ENCODE measurements around the gene TMEM208. TPM values are rescaled to one million over a fixed set of nuclear protein-coding genes. Genes with fewer than 3 reads are reported as not detected.

Gene TMEM208
- total and polyA plus RNA-seq, 2 of the 8 experiments (the other 6 are each of a cell fraction or from before 2014, with no cell fraction given), result 37.7 to 100.0 TPM

DNA sequence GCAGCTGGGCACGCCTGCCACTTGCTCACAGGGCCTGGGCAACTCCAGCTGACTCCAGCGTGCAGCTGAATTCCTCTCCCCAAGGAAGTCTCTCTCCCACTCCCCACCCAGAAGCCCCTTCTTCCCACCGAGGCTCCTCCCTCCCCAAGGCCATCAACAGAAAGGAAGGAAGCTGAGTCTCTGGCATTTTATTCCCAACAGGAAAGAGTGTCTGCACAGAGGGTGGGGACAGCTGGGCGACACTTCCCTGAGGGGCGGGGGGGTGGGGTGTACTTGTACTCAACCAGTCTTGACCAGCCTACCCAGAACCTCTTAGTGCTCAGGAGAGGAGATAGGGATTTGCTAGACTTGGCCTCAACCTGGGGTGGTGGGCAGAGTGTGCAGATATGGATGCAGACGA is 36.9 kb upstream of the TMEM208 start, which contains the start of gene EXOC3L1:
TSS of gene EXOC3L1 (minus strand) at position 96 of the 400 bp plus-strand sequence. CDS start 460 bp downstream, outside the sequence.
- no peak within 1 kb of the TSS for H3K23ac ChIP-seq (ENCODE audit: insufficient read length)
- FAIRE-seq, result no peak
- peaks cover 8 to 17% of the 10 kb centered on the region in 2 experiments for H3K79me2 ChIP-seq (ENCODE audit: control insufficient read depth in 1 of 2, insufficient read depth in 2 of 2, low read length in 2 of 2)
- peaks cover 2 to 14% (median 8%) of the 10 kb centered on the region in 4 experiments; a peak in 6 of 8 replicates for H3K36me3 ChIP-seq (ENCODE audit: control insufficient read depth in 2 of 4, insufficient read depth in 4 of 4, low read length in 3 of 4)
- no peak within 1 kb of the TSS for H3K4ac ChIP-seq (replicated peaks; ENCODE audit: insufficient read length, low read depth, low read length)
- no peak for DNase-seq (ENCODE audit: low read depth in 1 of 2, low spot score in 2 of 2)
- no peak within 1 kb of the TSS for H2AK5ac ChIP-seq (ENCODE audit: low read depth, low read length)
- no peaks in the 10 kb centered on the region for H3K9me3 ChIP-seq (ENCODE audit: insufficient read depth in 2 of 2, low read depth in 1 of 2, low read length in 1 of 2)
- no peak within 1 kb of the TSS for H3K14ac ChIP-seq (ENCODE audit: insufficient read length)
- H3K23me2 ChIP-seq (ENCODE audit: low read depth, low read length), result peaks cover 9% of the 10 kb centered on the region
- H3K27me3 ChIP-seq (replicated peaks in 1 of 4; ENCODE audit: control insufficient read depth in 3 of 4, extremely low read depth in 1 of 4, insufficient read depth in 3 of 4, low read length in 3 of 4), result peaks cover 2 to 21% (median 11%) of the 10 kb centered on the region in 4 experiments
- 0 out of 2 replicates have a peak within 1 kb of the TSS, but pooled peaks have one; percentile 12 for H2BK15ac ChIP-seq (ENCODE audit: low read length)
- no peak within 1 kb of the TSS for H3K56ac ChIP-seq (replicated peaks; ENCODE audit: insufficient read length, low read depth, low read length)
- 0 out of 2 replicates have a peak within 1 kb of the TSS, but pooled peaks have one; percentile 61 for H2BK20ac ChIP-seq (ENCODE audit: low read length)
- no peak within 1 kb of the TSS for H4K91ac ChIP-seq (replicated peaks; ENCODE audit: insufficient read length, low read length)
- H3K4me3 ChIP-seq (ENCODE audit: extremely low read depth in 1 of 4, insufficient read depth in 2 of 4, low read depth in 3 of 4, low read length in 4 of 4), result no peak within 1 kb of the TSS
- peaks cover 4 to 22% of the 10 kb centered on the region in 2 experiments for H4K20me1 ChIP-seq (replicated peaks in 1 of 2; ENCODE audit: control insufficient read depth in 1 of 2, insufficient read depth in 2 of 2, low read length in 2 of 2)
- ChIA-PET POLR2A (ENCODE audit: partially characterized antibody) (interaction anchor here (0.7 to 1.5 kb wide), 6 partner anchors 8 to 81 kb away, joined by 3 to 4 read pairs (median 3); partner anchors contain the start of genes ELMO3 and TMEM208), CTCF (ENCODE audit: partially characterized antibody) (interaction anchor here (1.2 to 9.3 kb wide), 5 partner anchors 10 to 237 kb away, joined by 3 to 151 read pairs (median 5); partner anchors contain the start of genes CES3, ELMO3 and NOL3)
- no peak within 1 kb of the TSS for H2BK5ac ChIP-seq (ENCODE audit: low read depth, low read length)
- 70% methylated on average over 6 of the region's 6 CpGs; no CpG with 5 or more reads in 1 of the 2 experiments for WGBS, 2 experiments (ENCODE audit: extremely low coverage in 1 of 2, insufficient coverage in 1 of 2, insufficient read length in 1 of 2, insufficient replicate concordance in 2 of 2, low coverage in 1 of 2, low lambda C conversion rate in 2 of 2, missing lambda C conversion rate in 1 of 2)
- peaks cover 10% of the 10 kb centered on the region for H3K79me1 ChIP-seq (ENCODE audit: low read depth, low read length)
- H3K4me2 ChIP-seq (ENCODE audit: insufficient read depth in 1 of 2, low read depth in 2 of 2, low read length in 2 of 2), result no peak within 1 kb of the TSS; a peak in 1 of 4 replicates
- H2BK120ac ChIP-seq (replicated peaks; ENCODE audit: low read depth, low read length), result no peak within 1 kb of the TSS
- peaks cover 0 to 14% (median 5%) of the 10 kb centered on the region in 4 experiments; a peak in 6 of 7 replicates for H3K4me1 ChIP-seq (replicated peaks in 1 of 4; ENCODE audit: control insufficient read depth in 3 of 4, insufficient read depth in 4 of 4, low read length in 3 of 4)
- no peak within 1 kb of the TSS for H3K18ac ChIP-seq (ENCODE audit: extremely low read depth, low read length)
- H3K27ac ChIP-seq (ENCODE audit: low read depth, low read length), result no peak within 1 kb of the TSS
- H4K5ac ChIP-seq (ENCODE audit: insufficient read length, low read depth, low read length), result no peak within 1 kb of the TSS
- no peak within 1 kb of the TSS for H3K9ac ChIP-seq (replicated peaks in 1 of 4; ENCODE audit: extremely low read depth in 1 of 4, low read depth in 3 of 4, low read length in 3 of 4)
- peak within 1 kb of the TSS; percentile 70; the same call in 1 of the 2 replicates for H2BK12ac ChIP-seq (ENCODE audit: low read depth, low read length)
- peak within 1 kb of the TSS; percentile 12 for H4K8ac ChIP-seq (ENCODE audit: extremely low read depth, insufficient read depth, low read length)
- H2AFZ ChIP-seq (ENCODE audit: low read length), result no peak within 1 kb of the TSS
